PC-3 (cell line): ENCODE results near the gene YJU2. TPM values are rescaled to one million over a fixed set of nuclear protein-coding genes. Genes with fewer than 3 reads are reported as not detected.
"Not testable (repeated sequence)": the region's sequence is repeated elsewhere in the genome, so short reads cannot be mapped to it uniquely, and the experiment has no call there.

Experiments used
- ATAC-seq: fragments of 200-7000 bp; cut with Tn5 transposase; 2 replicates; pipeline ENCODE4 v1.9.1; 2020; ENCODE audit warnings: mild to moderate bottlenecking, moderate library complexity
- BruUV-seq: library from RNA; stranded (reverse); fragments of 400-500 nt; replicated peaks from 2 replicates; lab custom pipeline; 2021; lab: Mats Ljungman, UMichigan
- CTCF ChIA-PET: fragments of 300-600 bp; sonication (Branson Sonifier 250); formaldehyde crosslinking; loops from one replicate; lab custom pipeline; 2022; ENCODE audit warnings: antibody characterized with exemption; lab: Charles Lee
- POLR2A ChIA-PET: fragments of 300-600 bp; sonication (Branson Sonifier 250); formaldehyde crosslinking; loops from one replicate; lab custom pipeline; 2022; ENCODE audit warnings: antibody characterized with exemption; ENCODE audit not compliant: unreplicated experiment; lab: Charles Lee
- DNase-seq: peaks from one replicate; pipeline ENCODE4 v3.0.0-alpha.2; 2015
- H2AFZ ChIP-seq: fragments of 300-600 bp; sonication (generic); 2 replicates; pipeline ENCODE4 v1.6.0; 2016; ENCODE audit warnings: antibody characterized with exemption, low read length
- H3F3A ChIP-seq: fragments of 300-600 bp; sonication (generic); one replicate; pipeline ENCODE4 v1.6.0; 2017; ENCODE audit warnings: antibody characterized with exemption, low read length, control low read depth, mild to moderate bottlenecking; ENCODE audit not compliant: unreplicated experiment
- H3K27ac ChIP-seq: fragments of 300-600 bp; sonication (generic); 2 replicates; pipeline ENCODE4 v1.5.1; 2016; ENCODE audit warnings: mild to moderate bottlenecking, low read length
- H3K27me3 ChIP-seq: fragments of 300-600 bp; sonication (generic); 2 replicates; pipeline ENCODE4 v1.6.1; 2016; ENCODE audit warnings: low read length, mixed read lengths
- H3K36me3 ChIP-seq: fragments of 300-600 bp; sonication (generic); 2 replicates; pipeline ENCODE4 v1.6.1; 2016; ENCODE audit warnings: low read depth, mixed run types, low read length, mixed read lengths
- H3K4me1 ChIP-seq: fragments of 300-600 bp; sonication (generic); 2 replicates; pipeline ENCODE4 v1.5.1; 2016; ENCODE audit warnings: low read length; ENCODE audit not compliant: insufficient read depth
- H3K4me2 ChIP-seq: fragments of 300-600 bp; sonication (generic); 2 replicates; pipeline ENCODE4 v1.6.0; 2016; ENCODE audit warnings: low read length
- H3K4me3 ChIP-seq: fragments of 300-600 bp; sonication (generic); 2 replicates; pipeline ENCODE4 v1.5.1; 2016; ENCODE audit warnings: mild to moderate bottlenecking, low read length, mixed read lengths
- H3K79me2 ChIP-seq: fragments of 300-600 bp; sonication (generic); 2 replicates; pipeline ENCODE4 v1.6.1; 2017; ENCODE audit warnings: low read length, mixed read lengths
- H3K9ac ChIP-seq: fragments of 300-600 bp; sonication (generic); 2 replicates; pipeline ENCODE4 v1.6.0; 2016; ENCODE audit warnings: mild to moderate bottlenecking, low read length
- H3K9me2 ChIP-seq: fragments of 300-600 bp; sonication (generic); replicated peaks from 2 replicates; pipeline ENCODE4 v1.6.1; 2016; ENCODE audit warnings: mixed run types, low read length, mixed read lengths
- H3K9me3 ChIP-seq: fragments of 300-600 bp; sonication (generic); 2 replicates; pipeline ENCODE4 v1.6.1; 2016; ENCODE audit warnings: low read length, mixed read lengths
- H4K20me1 ChIP-seq: fragments of 300-600 bp; sonication (generic); 2 replicates; pipeline ENCODE4 v1.6.1; 2016; ENCODE audit warnings: low read length, mixed read lengths
- EZH2 ChIP-seq: fragments of 300-600 bp; sonication (generic); IDR thresholded peaks from one replicate; pipeline ENCODE4 v1.6.1; 2017; ENCODE audit warnings: antibody characterized with exemption, mild to moderate bottlenecking, low read length; ENCODE audit not compliant: unreplicated experiment
- EZH2phosphoT487 ChIP-seq: fragments of 300-600 bp; sonication (generic); IDR thresholded peaks from 2 replicates; pipeline ENCODE4 v1.6.1; 2018; ENCODE audit warnings: mild to moderate bottlenecking, antibody characterized with exemption, low read length, borderline replicate concordance
- intact Hi-C: fragments of 100-400 bp; cut with micrococcal nuclease; formaldehyde crosslinking; loops from 2 replicates; pipeline ENCODE4 v1.9.0; 2023
- total RNA-seq: library from RNA; depleted of rRNA; stranded (reverse); fragments of >200 nt; gene quantifications from 2 replicates; pipeline ENCODE4 v1.2.3, GENCODE V29; 2014
- TF ChIP-seq, protein P1 (sequence below): fragments of 300-600 bp; sonication (generic); conservative IDR thresholded peaks from 2 replicates; pipeline ENCODE4 v1.5.1; 2017; ENCODE audit warnings: antibody characterized with exemption, low read depth, mild to moderate bottlenecking, low read length

The YJU2 gene
- total RNA-seq, 1 experiment from 2014 or later, result 33.1 TPM

GRCh38 chr19:4284176-4284958 is 37.5 kb downstream of the YJU2 start:
- Histone ChIP-seq H3K4me2 (no peak overlapping the region), H3K4me1 (no peaks in the 10 kb centered on the region), H3K27me3 (peaks cover 9% of the 10 kb centered on the region), H3K4me3 (no peak overlapping the region), H3F3A (no peaks in the 10 kb centered on the region), H3K9me2 (no peaks in the 10 kb centered on the region), H3K36me3 (no peaks in the 10 kb centered on the region), H3K9ac (no peak overlapping the region), H3K27ac (no peak overlapping the region), H3K79me2 (no peaks in the 10 kb centered on the region), H3K9me3 (no peaks in the 10 kb centered on the region), H2AFZ (no peak overlapping the region), H4K20me1 (no peaks in the 10 kb centered on the region)
- intact Hi-C loops, result no loop called here
- DNase-seq (peak; percentile 48), ATAC-seq (no peak)
- no TSS peak for BruUV-seq
- TF ChIP-seq EZH2 (no peak), EZH2phosphoT487 (no peak)
- TF ChIP-seq, protein P1, sequence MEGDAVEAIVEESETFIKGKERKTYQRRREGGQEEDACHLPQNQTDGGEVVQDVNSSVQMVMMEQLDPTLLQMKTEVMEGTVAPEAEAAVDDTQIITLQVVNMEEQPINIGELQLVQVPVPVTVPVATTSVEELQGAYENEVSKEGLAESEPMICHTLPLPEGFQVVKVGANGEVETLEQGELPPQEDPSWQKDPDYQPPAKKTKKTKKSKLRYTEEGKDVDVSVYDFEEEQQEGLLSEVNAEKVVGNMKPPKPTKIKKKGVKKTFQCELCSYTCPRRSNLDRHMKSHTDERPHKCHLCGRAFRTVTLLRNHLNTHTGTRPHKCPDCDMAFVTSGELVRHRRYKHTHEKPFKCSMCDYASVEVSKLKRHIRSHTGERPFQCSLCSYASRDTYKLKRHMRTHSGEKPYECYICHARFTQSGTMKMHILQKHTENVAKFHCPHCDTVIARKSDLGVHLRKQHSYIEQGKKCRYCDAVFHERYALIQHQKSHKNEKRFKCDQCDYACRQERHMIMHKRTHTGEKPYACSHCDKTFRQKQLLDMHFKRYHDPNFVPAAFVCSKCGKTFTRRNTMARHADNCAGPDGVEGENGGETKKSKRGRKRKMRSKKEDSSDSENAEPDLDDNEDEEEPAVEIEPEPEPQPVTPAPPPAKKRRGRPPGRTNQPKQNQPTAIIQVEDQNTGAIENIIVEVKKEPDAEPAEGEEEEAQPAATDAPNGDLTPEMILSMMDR, result no peak
- ChIA-PET CTCF (no interaction called here), POLR2A (no interaction called here)

- Histone ChIP-seq H3K9me3 (no peaks in the 10 kb centered on the region), H3K4me2 (no peak overlapping the region), H3K9me2 (no peaks in the 10 kb centered on the region), H3F3A (no peaks in the 10 kb centered on the region), H4K20me1 (no peaks in the 10 kb centered on the region), H3K79me2 (no peaks in the 10 kb centered on the region), H3K4me1 (no peaks in the 10 kb centered on the region), H3K27ac (no peak overlapping the region), H3K36me3 (no peaks in the 10 kb centered on the region), H3K9ac (no peak overlapping the region), H3K27me3 (peaks cover 5% of the 10 kb centered on the region), H3K4me3 (no peak overlapping the region), H2AFZ (no peak overlapping the region)
- DNase-seq (no peak), ATAC-seq (no peak)
- no TSS peak for BruUV-seq
- ChIA-PET POLR2A (no interaction called here), CTCF (no interaction called here)
- TF ChIP-seq, protein P1, result no peak
- no peak for TF ChIP-seq EZH2
- no peak for TF ChIP-seq EZH2phosphoT487
- intact Hi-C loops, result no loop called here
Observed at GRCh38 chr19:4284974-4285373, 38.1 kb downstream of the YJU2 start.

DNA sequence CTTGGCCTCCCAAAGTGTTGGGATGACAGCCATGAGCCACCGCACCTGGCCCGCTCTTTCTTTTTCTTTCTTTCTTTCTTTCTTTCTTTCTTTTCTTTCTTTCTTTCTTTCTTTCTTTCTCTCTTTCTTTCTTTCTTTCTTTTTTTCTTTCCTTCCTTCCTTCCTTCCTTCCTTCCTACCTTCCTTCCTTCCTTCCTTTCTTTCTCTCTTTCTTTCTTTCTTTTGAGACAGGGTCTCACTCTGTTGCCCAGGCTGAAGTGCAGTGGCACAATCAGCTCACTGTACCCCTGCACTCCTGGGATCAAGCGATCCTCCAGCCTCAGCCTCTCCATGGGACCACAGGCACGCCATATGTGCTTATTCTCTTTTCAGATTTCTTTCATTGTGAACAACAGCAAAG is 39.3 kb downstream of the YJU2 start:
- DNase-seq, BruUV-seq, intact Hi-C loops, H4K20me1 ChIP-seq, H3F3A ChIP-seq, H3K36me3 ChIP-seq, H3K9me2 ChIP-seq, H3K4me2 ChIP-seq, ATAC-seq, H3K79me2 ChIP-seq, H3K9ac ChIP-seq, CTCF ChIA-PET, H2AFZ ChIP-seq, H3K27ac ChIP-seq, H3K9me3 ChIP-seq, H3K27me3 ChIP-seq, H3K4me1 ChIP-seq, H3K4me3 ChIP-seq, POLR2A ChIA-PET: not testable (repeated sequence)
